Pancreas (tissue), 10 donors: ENCODE measurements around the gene STAC3. TPM values are rescaled to one million over a fixed set of nuclear protein-coding genes. Genes with fewer than 3 reads are reported as not detected.

Experiments
- ATAC-seq, 4 donors: fragments of 200-7000 bp; cut with Tn5 transposase; one replicate each; pipeline versions ENCODE4 v1.8.0 to v1.9.1; 2020; ENCODE audit warnings: mild to moderate bottlenecking in 4 of 4, moderate library complexity in 4 of 4
- DNase-seq, 6 donors: peaks; one replicate each; pipeline ENCODE4 v3.0.0-alpha.2; 2020
- FAIRE-seq: peaks from 2 replicates; lab custom pipeline; 2012; peaks lifted over from hg19 to GRCh38; lab: Jason Lieb, UNC
- H3K27ac ChIP-seq, 4 donors: fragments of 200-600 bp; sonication (generic); 1 replicate in 3 of 4; 2 replicates in 1 of 4; pipeline versions ENCODE4 v1.5.0 to v1.8.0; 2020
- H3K27me3 ChIP-seq, 4 donors: fragments of 200-600 bp; one replicate each; pipeline ENCODE4 v1.8.0; 2021
- H3K36me3 ChIP-seq, 3 donors: fragments of 200-600 bp; sonication (generic) in 1 of 3; one replicate each; pipeline versions ENCODE4 v1.5.0 to v1.8.0; 2020 to 2021
- H3K4me1 ChIP-seq, 3 donors: fragments of 200-600 bp; one replicate each; pipeline ENCODE4 v1.8.0; 2021
- H3K4me3 ChIP-seq, 4 donors: fragments of 200-600 bp; sonication (generic) in 2 of 4; one replicate each; pipeline versions ENCODE4 v1.5.0 to v1.8.0; 2020 to 2021
- H3K9me3 ChIP-seq, 4 donors: fragments of 200-600 bp; one replicate each; pipeline ENCODE4 v1.8.0; 2021
- WGBS, 2 donors: extraction: QIAGEN DNeasy Blood & Tissue Kit; methylation state at CpG; one replicate each; pipeline ENCODE4 v1.1.7; 2013; 5-methylcytosine and 5-hydroxymethylcytosine counted together
- intact Hi-C, 3 donors: fragments of 100-400 bp; cut with DNase I; formaldehyde crosslinking; loops; one replicate each; pipeline versions ENCODE4 v1.11.1 to v1.14.2; 2022
- polyA plus RNA-seq, 2 donors: library from polyadenylated mRNA; stranded (reverse); fragments of 200-250 nt; gene quantifications; one replicate each; pipeline ENCODE4 v1.2.3, GENCODE V29; 2013
- total RNA-seq, 6 donors: library from RNA; stranded (reverse); fragmentation: NEBNext Ultra II Directional in 4 of 6; extraction: Animal tissue kit (Norgen Biotek cat#: 25700) in 4 of 6; gene quantifications; one replicate each; pipeline versions ENCODE4 v1.2.1 to v1.2.4, GENCODE V29; 2021 to 2023
- TF ChIP-seq, protein P1 (sequence below), 4 donors: fragments of 200-600 bp; sonication (generic) in 3 of 4; IDR thresholded peaks; one replicate each; pipeline versions ENCODE4 v1.5.0 to v1.8.0; 2021; ENCODE audit warnings: antibody characterized with exemption in 4 of 4
- donor health status: healthy with polysubstance abuse.
- donor health status: DM: no; HTN: no; CAD: no; lungs with moderate emphysema.
- donor health status: DM: no; HTN: no; CAD: no.
- donor health status: control.
- donor health status: control.
- donor health status: Bipolar disorder and iron deficiency.
- donor health status: DM: yes; HTN: yes; CAD: no.
- donor health status: DM: no; HTN: no; CAD: no.
- donor health status: DM: no; HTN: no; CAD: no.
- donor health status: DM: yes; HTN: yes; CAD: no.

STAC3 gene
- total and polyA plus RNA-seq, 8 donors = 0.46 to 3.0 (median 1.1) TPM

DNA sequence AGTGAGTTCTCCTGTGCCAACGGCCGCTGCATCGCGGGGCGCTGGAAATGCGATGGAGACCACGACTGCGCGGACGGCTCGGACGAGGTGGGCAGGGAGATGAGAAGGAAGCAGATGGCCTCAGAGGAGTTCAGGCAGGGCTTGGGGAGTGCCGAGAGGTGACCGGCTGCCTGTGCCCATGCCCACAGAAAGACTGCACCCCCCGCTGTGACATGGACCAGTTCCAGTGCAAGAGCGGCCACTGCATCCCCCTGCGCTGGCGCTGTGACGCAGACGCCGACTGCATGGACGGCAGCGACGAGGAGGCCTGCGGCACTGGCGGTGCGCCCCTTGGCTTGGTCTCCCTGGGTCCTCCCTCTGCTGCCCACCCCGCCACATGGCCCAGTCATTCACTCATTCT is 47.8 kb downstream of the STAC3 start:
- H3K36me3 ChIP-seq = no peaks in the 10 kb centered on the region
- WGBS, 2 donors = 94 to 97% methylated on average over 24 to 28 of the region's 28 CpGs

DNA sequence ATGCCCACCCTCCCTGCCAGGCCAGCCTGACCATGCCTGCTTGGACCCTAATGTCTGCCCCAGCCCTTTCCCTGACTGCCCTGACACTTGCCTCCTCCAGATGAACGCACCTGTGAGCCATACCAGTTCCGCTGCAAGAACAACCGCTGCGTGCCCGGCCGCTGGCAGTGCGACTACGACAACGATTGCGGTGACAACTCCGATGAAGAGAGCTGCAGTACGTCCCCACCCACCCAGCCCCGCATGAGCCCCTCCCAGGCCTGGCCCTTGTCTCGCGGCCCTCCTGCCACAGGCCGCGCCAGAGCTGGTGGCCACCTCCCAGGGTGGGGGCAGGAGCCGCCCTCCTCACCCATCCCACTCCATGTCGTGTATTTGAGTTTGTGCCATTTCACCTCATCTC is 48.7 kb downstream of the STAC3 start:
- no peak for DNase-seq
- Histone ChIP-seq H3K27me3 (no peaks in the 10 kb centered on the region), H3K4me3 (no peak overlapping the region), H3K27ac (no peak overlapping the region), H3K4me1 (no peaks in the 10 kb centered on the region), H3K9me3 (no peaks in the 10 kb centered on the region), H3K36me3 (no peaks in the 10 kb centered on the region)
- TF ChIP-seq, protein P1, sequence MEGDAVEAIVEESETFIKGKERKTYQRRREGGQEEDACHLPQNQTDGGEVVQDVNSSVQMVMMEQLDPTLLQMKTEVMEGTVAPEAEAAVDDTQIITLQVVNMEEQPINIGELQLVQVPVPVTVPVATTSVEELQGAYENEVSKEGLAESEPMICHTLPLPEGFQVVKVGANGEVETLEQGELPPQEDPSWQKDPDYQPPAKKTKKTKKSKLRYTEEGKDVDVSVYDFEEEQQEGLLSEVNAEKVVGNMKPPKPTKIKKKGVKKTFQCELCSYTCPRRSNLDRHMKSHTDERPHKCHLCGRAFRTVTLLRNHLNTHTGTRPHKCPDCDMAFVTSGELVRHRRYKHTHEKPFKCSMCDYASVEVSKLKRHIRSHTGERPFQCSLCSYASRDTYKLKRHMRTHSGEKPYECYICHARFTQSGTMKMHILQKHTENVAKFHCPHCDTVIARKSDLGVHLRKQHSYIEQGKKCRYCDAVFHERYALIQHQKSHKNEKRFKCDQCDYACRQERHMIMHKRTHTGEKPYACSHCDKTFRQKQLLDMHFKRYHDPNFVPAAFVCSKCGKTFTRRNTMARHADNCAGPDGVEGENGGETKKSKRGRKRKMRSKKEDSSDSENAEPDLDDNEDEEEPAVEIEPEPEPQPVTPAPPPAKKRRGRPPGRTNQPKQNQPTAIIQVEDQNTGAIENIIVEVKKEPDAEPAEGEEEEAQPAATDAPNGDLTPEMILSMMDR (IDR thresholded peaks at IDR 0.05) = no peak
- no peak for FAIRE-seq
- 93 to 96% methylated on average over 19 of the region's 19 CpGs for WGBS, 2 donors
- intact Hi-C loops = no loop called here
- ATAC-seq = no peak

More for the DNA sequence above, 47.8 kb downstream of the STAC3 start:
- ATAC-seq = no peak
- no peak overlapping the region for H3K4me3 ChIP-seq
- H3K4me1 ChIP-seq = no peaks in the 10 kb centered on the region
- DNase-seq = no peak
- no peak overlapping the region for H3K27ac ChIP-seq
- TF ChIP-seq, protein P1 (IDR thresholded peaks at IDR 0.05) = no peak
- intact Hi-C loops = no loop called here
- no peaks in the 10 kb centered on the region for H3K27me3 ChIP-seq
- no peaks in the 10 kb centered on the region for H3K9me3 ChIP-seq
- no peak for FAIRE-seq

DNA sequence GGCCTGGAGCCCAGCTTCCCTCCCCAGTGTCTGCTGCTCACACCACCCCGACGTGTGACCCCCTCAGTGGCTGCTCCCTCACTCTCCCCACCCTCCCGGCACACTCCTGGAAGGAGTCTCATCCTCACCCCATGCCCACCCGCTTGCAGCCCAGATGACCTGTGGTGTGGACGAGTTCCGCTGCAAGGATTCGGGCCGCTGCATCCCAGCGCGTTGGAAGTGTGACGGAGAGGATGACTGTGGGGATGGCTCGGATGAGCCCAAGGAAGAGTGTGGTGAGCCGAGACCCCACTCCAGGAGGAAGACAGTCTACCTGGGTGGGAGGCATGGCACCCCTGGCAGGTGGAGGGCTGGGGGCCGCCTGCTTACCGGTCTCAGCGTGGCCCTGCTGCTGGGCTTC is 49.4 kb downstream of the STAC3 start:
- H3K4me3 ChIP-seq = no peak overlapping the region
- ATAC-seq (no peak), DNase-seq (no peak), FAIRE-seq (no peak)
- no peaks in the 10 kb centered on the region for H3K9me3 ChIP-seq
- intact Hi-C loops = no loop called here
- no peak overlapping the region for H3K27ac ChIP-seq
- no peaks in the 10 kb centered on the region for H3K27me3 ChIP-seq
- WGBS, 2 donors = 87 to 90% methylated on average over 16 of the region's 16 CpGs
- H3K36me3 ChIP-seq = no peaks in the 10 kb centered on the region
- TF ChIP-seq, protein P1 (IDR thresholded peaks at IDR 0.05) = no peak
- H3K4me1 ChIP-seq = no peaks in the 10 kb centered on the region

DNA sequence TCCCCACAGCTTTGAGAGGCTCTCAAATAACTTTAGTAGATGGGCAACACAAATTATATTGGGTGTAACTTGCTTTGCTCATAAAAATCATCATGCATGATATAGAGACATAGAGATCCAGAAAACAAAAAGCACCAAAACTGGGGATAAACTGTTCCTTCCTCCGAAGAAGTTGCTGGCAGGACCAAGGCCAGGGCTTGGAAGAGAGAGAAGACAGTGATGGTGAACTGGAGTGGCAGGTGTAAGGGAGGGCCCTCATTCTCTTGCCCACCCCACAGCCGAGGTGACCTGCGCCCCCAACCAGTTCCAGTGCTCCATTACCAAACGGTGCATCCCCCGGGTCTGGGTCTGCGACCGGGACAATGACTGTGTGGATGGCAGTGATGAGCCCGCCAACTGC is 49.8 kb downstream of the STAC3 start:
- Histone ChIP-seq H3K27ac (no peak overlapping the region), H3K4me3 (no peak overlapping the region), H3K27me3 (no peaks in the 10 kb centered on the region), H3K36me3 (no peaks in the 10 kb centered on the region), H3K9me3 (no peaks in the 10 kb centered on the region), H3K4me1 (no peaks in the 10 kb centered on the region)
- ATAC-seq (no peak), DNase-seq (no peak), FAIRE-seq (no peak)
- TF ChIP-seq, protein P1 (IDR thresholded peaks at IDR 0.05) = no peak
- intact Hi-C loops = no loop called here
- 80 to 91% methylated on average over 8 of the region's 8 CpGs for WGBS, 2 donors

DNA sequence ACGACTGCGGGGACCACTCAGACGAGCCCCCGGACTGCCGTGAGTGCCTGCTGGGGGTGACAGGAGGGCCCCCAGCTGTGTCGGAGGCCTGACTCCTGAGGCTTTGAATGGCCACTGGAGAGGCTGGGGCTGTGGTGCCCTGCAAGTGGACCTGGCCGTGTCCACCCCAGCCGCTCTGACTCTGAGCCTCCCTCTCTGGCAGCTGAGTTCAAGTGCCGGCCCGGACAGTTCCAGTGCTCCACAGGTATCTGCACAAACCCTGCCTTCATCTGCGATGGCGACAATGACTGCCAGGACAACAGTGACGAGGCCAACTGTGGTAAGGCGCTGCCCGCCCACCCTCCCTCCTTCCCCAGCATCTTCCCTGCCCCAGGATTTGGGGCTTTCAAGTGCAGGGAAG is 50.5 kb downstream of the STAC3 start:
- intact Hi-C loops = no loop called here
- DNase-seq (no peak), ATAC-seq (no peak), FAIRE-seq (no peak)
- no peaks in the 10 kb centered on the region for H3K27me3 ChIP-seq
- no peaks in the 10 kb centered on the region for H3K9me3 ChIP-seq
- H3K4me3 ChIP-seq = no peak overlapping the region
- H3K36me3 ChIP-seq = no peaks in the 10 kb centered on the region
- TF ChIP-seq, protein P1 (IDR thresholded peaks at IDR 0.05) = no peak
- no peak overlapping the region for H3K27ac ChIP-seq
- no peaks in the 10 kb centered on the region for H3K4me1 ChIP-seq
- WGBS, 2 donors = 87 to 88% methylated on average over 15 of the region's 15 CpGs
